Trophoblast cell (in vitro differentiated cells and primary cell): Measurements from ENCODE around the gene TMEM45A. TPM values are rescaled to one million over a fixed set of nuclear protein-coding genes. Genes with fewer than 3 reads are reported as not detected.
"Not testable (repeated sequence)": the region's sequence is repeated elsewhere in the genome, so short reads cannot be mapped to it uniquely, and the experiment has no call there.

ENCODE experiments used
- DNase-seq, 2 donors: peaks; one replicate each; pipeline ENCODE4 v3.0.0-alpha.2; 2016
- H2AFZ ChIP-seq: 2 replicates; pipeline ENCODE4 v1.6.1; 2013; ENCODE audit warnings: low read length, moderate library complexity, mild to moderate bottlenecking; ENCODE audit not compliant: insufficient read depth, poor library complexity
- H2AK5ac ChIP-seq: 2 replicates; pipeline ENCODE4 v1.6.1; 2013; ENCODE audit warnings: mild to moderate bottlenecking, low read length
- H2BK120ac ChIP-seq: 2 replicates; pipeline ENCODE4 v1.6.1; 2013; ENCODE audit warnings: low read length, mild to moderate bottlenecking, moderate library complexity; ENCODE audit not compliant: insufficient read depth, poor library complexity
- H2BK12ac ChIP-seq: 2 replicates; pipeline ENCODE4 v1.6.1; 2013; ENCODE audit warnings: mild to moderate bottlenecking, low read length, moderate library complexity
- H2BK5ac ChIP-seq: 2 replicates; pipeline ENCODE4 v1.6.1; 2013; ENCODE audit warnings: low read length, low read depth, moderate library complexity, mild to moderate bottlenecking; ENCODE audit not compliant: poor library complexity
- H3K14ac ChIP-seq: 2 replicates; pipeline ENCODE4 v1.6.1; 2013; ENCODE audit warnings: mild to moderate bottlenecking, low read length
- H3K18ac ChIP-seq: 2 replicates; pipeline ENCODE4 v1.6.1; 2013; ENCODE audit warnings: mild to moderate bottlenecking, low read length
- H3K23ac ChIP-seq: 2 replicates; pipeline ENCODE4 v1.6.1; 2013; ENCODE audit warnings: low read length
- H3K27ac ChIP-seq: 2 replicates; pipeline ENCODE4 v1.5.1; 2013; ENCODE audit warnings: low read depth, mild to moderate bottlenecking, inconsistent platforms, low read length, moderate library complexity
- H3K27me3 ChIP-seq: 2 replicates; pipeline ENCODE4 v1.6.1; 2013; ENCODE audit warnings: inconsistent platforms, mild to moderate bottlenecking, low read length, moderate library complexity; ENCODE audit not compliant: insufficient read depth
- H3K36me3 ChIP-seq, 2 experiments: 1 replicate in 1 of 2; 2 replicates in 1 of 2; pipeline ENCODE4 v1.6.1; 2013; ENCODE audit warnings: low read length in 2 of 2, mild to moderate bottlenecking in 2 of 2, moderate library complexity in 1 of 2; ENCODE audit not compliant: insufficient read depth in 2 of 2, control insufficient read depth in 1 of 2
- H3K4ac ChIP-seq: 2 replicates; pipeline ENCODE4 v1.6.1; 2013; ENCODE audit warnings: low read depth, mild to moderate bottlenecking, low read length, moderate library complexity
- H3K4me1 ChIP-seq, 2 experiments: 1 replicate in 1 of 2; 2 replicates in 1 of 2; pipeline ENCODE4 v1.6.1; 2013; ENCODE audit warnings: low read length in 2 of 2, mild to moderate bottlenecking in 2 of 2, moderate library complexity in 1 of 2; ENCODE audit not compliant: insufficient read depth in 2 of 2, control insufficient read depth in 1 of 2
- H3K4me2 ChIP-seq: 2 replicates; pipeline ENCODE4 v1.6.1; 2013; ENCODE audit warnings: inconsistent platforms, mild to moderate bottlenecking, low read length, moderate library complexity
- H3K4me3 ChIP-seq: 2 replicates; pipeline ENCODE4 v1.5.1; 2013; ENCODE audit warnings: mild to moderate bottlenecking, low read depth, low read length, inconsistent platforms
- H3K79me1 ChIP-seq: one replicate; pipeline ENCODE4 v1.6.1; 2013; ENCODE audit warnings: low read length
- H3K79me2 ChIP-seq: 2 replicates; pipeline ENCODE4 v1.6.1; 2013; ENCODE audit warnings: low read length, mild to moderate bottlenecking; ENCODE audit not compliant: control insufficient read depth, insufficient read depth, poor library complexity
- H3K9ac ChIP-seq: 2 replicates; pipeline ENCODE4 v1.6.1; 2013; ENCODE audit warnings: mild to moderate bottlenecking, low read length
- H3K9me3 ChIP-seq: 2 replicates; pipeline ENCODE4 v1.6.1; 2013; ENCODE audit warnings: low read depth, mild to moderate bottlenecking, control low read depth, inconsistent platforms, low read length; ENCODE audit not compliant: insufficient read depth
- H4K12ac ChIP-seq: 2 replicates; pipeline ENCODE4 v1.6.1; 2013; ENCODE audit warnings: low read depth, mild to moderate bottlenecking, low read length, moderate library complexity
- H4K8ac ChIP-seq: 2 replicates; pipeline ENCODE4 v1.6.1; 2013; ENCODE audit warnings: low read depth, mild to moderate bottlenecking, low read length, moderate library complexity
- H4K91ac ChIP-seq: one replicate; pipeline ENCODE4 v1.6.1; 2013; ENCODE audit warnings: low read depth, mild to moderate bottlenecking, low read length, moderate library complexity
- WGBS: extraction: QIAGEN DNeasy Blood & Tissue Kit; methylation state at CpG from one replicate; pipeline ENCODE4 v1.1.7; 2013; ENCODE audit warnings: missing lambda C conversion rate; ENCODE audit not compliant: insufficient read length, insufficient coverage; ENCODE audit errors: extremely low coverage; 5-methylcytosine and 5-hydroxymethylcytosine counted together
- polyA plus RNA-seq: library from polyadenylated mRNA; stranded (reverse); fragments of 200-250 nt; gene quantifications from 2 replicates; pipeline ENCODE4 v1.2.3, GENCODE V29; 2013

TMEM45A gene
- polyA plus RNA-seq = 8.2 and 8.7 TPM in 2 replicates

GRCh38 chr3:100492059-100493006, at the start of gene TMEM45A:
Gene TMEM45A, plus strand, starts transcription at chr3:100492619. Its CDS starts 62,593 bp downstream, at chr3:100555212.
- Histone ChIP-seq H3K18ac (no peak within 1 kb of the TSS), H2BK120ac (no peak within 1 kb of the TSS), H3K4ac (no peak within 1 kb of the TSS), H3K27ac (peak within 1 kb of the TSS; percentile 1), H2AK5ac (no peak within 1 kb of the TSS), H3K14ac (no peak within 1 kb of the TSS), H3K4me3 (peak within 1 kb of the TSS; percentile 71), H3K9ac (peak within 1 kb of the TSS; percentile 37), H3K9me3 (no peaks in the 10 kb centered on the region), H3K79me2 (no peaks in the 10 kb centered on the region), H2BK12ac (no peak within 1 kb of the TSS), H3K27me3 (no peaks in the 10 kb centered on the region), H4K8ac (peak within 1 kb of the TSS; percentile 63), H3K36me3 (no peaks in the 10 kb centered on the region), H4K91ac (no peak within 1 kb of the TSS), H3K79me1 (no peaks in the 10 kb centered on the region), H4K12ac (peak within 1 kb of the TSS; percentile 0), H3K4me1 (no peaks in the 10 kb centered on the region), H3K23ac (no peak within 1 kb of the TSS), H3K4me2 (peak within 1 kb of the TSS; percentile 76), H2AFZ (peak within 1 kb of the TSS; percentile 44), H2BK5ac (no peak within 1 kb of the TSS)
- peak; percentile 97 to 99 for DNase-seq
- no CpG with 5 or more reads among the region's 56 CpGs for WGBS

- no peak overlapping the region for H2BK5ac ChIP-seq
- no peak overlapping the region for H4K8ac ChIP-seq
- no peak overlapping the region for H3K14ac ChIP-seq
Observed at GRCh38 chr3:100443690-100444089, 48.7 kb upstream of the TMEM45A start.

GRCh38 chr3:100447067-100447466, 45.4 kb upstream of the TMEM45A start:
- not testable (repeated sequence) for H2BK120ac ChIP-seq, H3K4me3 ChIP-seq, H3K79me1 ChIP-seq, H3K4me2 ChIP-seq, H3K27ac ChIP-seq, DNase-seq, H3K4me1 ChIP-seq, H3K79me2 ChIP-seq, H3K14ac ChIP-seq, H3K9ac ChIP-seq, H3K36me3 ChIP-seq, H2BK12ac ChIP-seq, H3K9me3 ChIP-seq, H4K12ac ChIP-seq, H2BK5ac ChIP-seq, H3K27me3 ChIP-seq, H4K91ac ChIP-seq, H3K23ac ChIP-seq, H3K18ac ChIP-seq, H2AK5ac ChIP-seq, H2AFZ ChIP-seq, H4K8ac ChIP-seq, H3K4ac ChIP-seq
- no CpG with 5 or more reads among the region's 3 CpGs for WGBS

More at GRCh38 chr3:100443690-100444089, 48.7 kb upstream of the TMEM45A start:
- H3K79me1 ChIP-seq = no peaks in the 10 kb centered on the region
- no peak overlapping the region for H4K12ac ChIP-seq
- H3K4me1 ChIP-seq = no peaks in the 10 kb centered on the region
- no peaks in the 10 kb centered on the region for H3K36me3 ChIP-seq
- H3K9me3 ChIP-seq = peaks cover 2% of the 10 kb centered on the region
- no peak overlapping the region for H4K91ac ChIP-seq
- no peak overlapping the region for H3K4ac ChIP-seq
- no peak overlapping the region for H2BK12ac ChIP-seq
- H3K9ac ChIP-seq = no peak overlapping the region
- H3K23ac ChIP-seq = no peak overlapping the region
- H3K4me2 ChIP-seq = no peak overlapping the region
- H3K27ac ChIP-seq = no peak overlapping the region
- H2BK120ac ChIP-seq = no peak overlapping the region
- H2AK5ac ChIP-seq = no peak overlapping the region
- no peaks in the 10 kb centered on the region for H3K27me3 ChIP-seq
- no peak overlapping the region for H3K18ac ChIP-seq
- no peak overlapping the region for H2AFZ ChIP-seq
- no peak overlapping the region for H3K4me3 ChIP-seq
- no peak for DNase-seq
- H3K79me2 ChIP-seq = no peaks in the 10 kb centered on the region

GRCh38 chr3:100448079-100448478, 44.3 kb upstream of the TMEM45A start:
- no peak overlapping the region for H4K12ac ChIP-seq
- H3K14ac ChIP-seq = no peak overlapping the region
- no peaks in the 10 kb centered on the region for H3K4me1 ChIP-seq
- WGBS = no CpG with 5 or more reads among the region's 1 CpG
- H2BK120ac ChIP-seq = no peak overlapping the region
- H3K4ac ChIP-seq = no peak overlapping the region
- no peak overlapping the region for H3K27ac ChIP-seq
- no peaks in the 10 kb centered on the region for H3K79me2 ChIP-seq
- H3K27me3 ChIP-seq = no peaks in the 10 kb centered on the region
- no peak overlapping the region for H2BK12ac ChIP-seq
- H3K79me1 ChIP-seq = no peaks in the 10 kb centered on the region
- H3K4me2 ChIP-seq = no peak overlapping the region
- no peak overlapping the region for H3K9ac ChIP-seq
- DNase-seq = no peak
- H3K23ac ChIP-seq = no peak overlapping the region
- H2AFZ ChIP-seq = no peak overlapping the region
- H3K36me3 ChIP-seq = no peaks in the 10 kb centered on the region
- no peak overlapping the region for H3K4me3 ChIP-seq
- H3K18ac ChIP-seq = no peak overlapping the region
- H2BK5ac ChIP-seq = no peak overlapping the region
- no peak overlapping the region for H2AK5ac ChIP-seq
- H4K8ac ChIP-seq = no peak overlapping the region
- H3K9me3 ChIP-seq = peaks cover 2% of the 10 kb centered on the region
- no peak overlapping the region for H4K91ac ChIP-seq
